ENCODE results near the gene MRPL20. TPM values are rescaled to one million over a fixed set of nuclear protein-coding genes. Genes with fewer than 3 reads are reported as not detected.
A peak's percentile ranks its signal among the peaks of the same experiment; 100 is the strongest.

MRPL20 gene
- total and polyA plus RNA-seq, 9 of the 15 experiments (the other 6 are each of a cell fraction or from before 2014, with no cell fraction given) = 180 to 671 (median 229) TPM

- TF ChIP-seq ZBTB7A (IDR thresholded peaks at IDR 0.05; ENCODE audit: borderline replicate concordance, control insufficient read depth, low read depth, low read length) (peak; percentile 97), ARID2 (IDR thresholded peaks at IDR 0.05) (no peak), PBX2 (CRISPR knock-in tag; IDR thresholded peaks at IDR 0.05; ENCODE audit: low read depth) (no peak), PBX2 (tag; conservative IDR thresholded peaks at IDR 0.05; ENCODE audit: low read depth) (no peak), DMBX1 (CRISPR knock-in tag; IDR thresholded peaks at IDR 0.05; ENCODE audit: borderline replicate concordance) (no peak), MAFK (IDR thresholded peaks at IDR 0.05; ENCODE audit: low read length) (no peak), ARID3B (CRISPR knock-in tag; IDR thresholded peaks at IDR 0.05; ENCODE audit: borderline replicate concordance) (no peak), ZNF143 (CRISPR knock-in tag; IDR thresholded peaks at IDR 0.05) (no peak), TRIM25 (IDR thresholded peaks at IDR 0.05; ENCODE audit: borderline replicate concordance) (no peak), JUN (IDR thresholded peaks at IDR 0.05; ENCODE audit: borderline replicate concordance, low read depth, low read length) (peak; percentile 45; the same call in 1 of the 2 replicates), JUN (CRISPR knock-in tag; IDR thresholded peaks at IDR 0.05; ENCODE audit: borderline replicate concordance) (no peak), MCM2 (IDR thresholded peaks at IDR 0.05; ENCODE audit: low read depth) (no peak), COPS2 (conservative IDR thresholded peaks at IDR 0.05) (no peak), ZKSCAN8 (CRISPR knock-in tag; IDR thresholded peaks at IDR 0.05) (no peak), ZNF830 (CRISPR knock-in tag; IDR thresholded peaks at IDR 0.05) (no peak), E2F5 (CRISPR knock-in tag; IDR thresholded peaks at IDR 0.05) (no peak), LCOR (CRISPR knock-in tag; IDR thresholded peaks at IDR 0.05) (peak; percentile 81; the same call in 1 of the 2 replicates), SRSF9 (IDR thresholded peaks at IDR 0.05; ENCODE audit: borderline replicate concordance, low read depth, low read length) (no peak), PTRF (tag; IDR thresholded peaks at IDR 0.05) (no peak), PCBP1 (IDR thresholded peaks at IDR 0.05; ENCODE audit: low read depth, low read length, poor library complexity, severe bottlenecking) (no peak), CGGBP1 (CRISPR knock-in tag; IDR thresholded peaks at IDR 0.05) (no peak)
These were observed 34.2 kb upstream of the MRPL20 start (continued) for GRCh38 chr1:1441002-1441888.
